ENCODE measurements around the gene DLX6. TPM values are rescaled to one million over a fixed set of nuclear protein-coding genes. Genes with fewer than 3 reads are reported as not detected.
A peak's percentile ranks its signal among the peaks of the same experiment; 100 is the strongest.

DLX6 gene
- total and polyA plus RNA-seq, 2 experiments from 2014 or later, result not detected

GRCh38 chr7:97001221-97001620 lies 4.1 kb upstream of the DLX6 start:
- H3K4me3 ChIP-seq, result peak overlapping the region; percentile 9; the same call in 1 of the 2 replicates

More at GRCh38 chr7:97001221-97001620, 4.1 kb upstream of the DLX6 start:
- peaks cover 100% of the 10 kb centered on the region for H3K27me3 ChIP-seq (ENCODE audit: insufficient read depth)
- Mint-ChIP-seq H3K36me3 (ENCODE audit: low read depth) (no peaks in the 10 kb centered on the region), H3K27ac (no peak overlapping the region), H3K4me1 (peaks cover 64% of the 10 kb centered on the region), H3K9me3 (peaks cover 4% of the 10 kb centered on the region; the same call in 2 of the 3 replicates), H3K27me3 (ENCODE audit: insufficient read depth, low read depth, poor library complexity) (peaks cover 100% of the 10 kb centered on the region), H3K4me3 (peak overlapping the region; percentile 53; the same call in 2 of the 3 replicates)
- ATAC-seq (no peak), DNase-seq (ENCODE audit: low spot score) (peak; percentile 42)
- no peaks in the 10 kb centered on the region for H3K9me2 ChIP-seq (ENCODE audit: insufficient read depth)
- no peak for TF ChIP-seq REST (IDR thresholded peaks at IDR 0.05; ENCODE audit: unreplicated experiment)
- TF ChIP-seq STAT1 (IDR thresholded peaks at IDR 0.05; ENCODE audit: unreplicated experiment), result no peak
- no peak for TF ChIP-seq JUNB (IDR thresholded peaks at IDR 0.05; ENCODE audit: unreplicated experiment)
- TF ChIP-seq POLR2AphosphoS5 (IDR thresholded peaks at IDR 0.05; ENCODE audit: low read depth), result no peak
- TF ChIP-seq CTCF (conservative IDR thresholded peaks at IDR 0.05; ENCODE audit: low read depth in 2 of 2), result no peak
- TF ChIP-seq CREB1 (CRISPR knock-in tag; IDR thresholded peaks at IDR 0.05; ENCODE audit: low read depth), result no peak
- TF ChIP-seq NANOG (IDR thresholded peaks at IDR 0.05; ENCODE audit: borderline replicate concordance), result no peak
- TF ChIP-seq ZNF462 (CRISPR knock-in tag; IDR thresholded peaks at IDR 0.05), result no peak
- no peak for TF ChIP-seq EZH2 (IDR thresholded peaks at IDR 0.05; ENCODE audit: low read depth, unreplicated experiment)
- TF ChIP-seq ZNF331 (CRISPR knock-in tag; IDR thresholded peaks at IDR 0.05; ENCODE audit: low read depth), result no peak
- no peak for TF ChIP-seq ETS1 (IDR thresholded peaks at IDR 0.05)
- TF ChIP-seq ZNF114 (CRISPR knock-in tag; IDR thresholded peaks at IDR 0.05), result no peak
- no peak for TF ChIP-seq EZH2phosphoT487 (IDR thresholded peaks at IDR 0.05; ENCODE audit: unreplicated experiment)
- peaks cover 46% of the 10 kb centered on the region for H3F3A ChIP-seq (replicated peaks; ENCODE audit: low read depth)
- no peak overlapping the region for H3K27ac ChIP-seq (ENCODE audit: low read depth)
- H3K4me2 ChIP-seq, result peak overlapping the region; percentile 58
- H4K20me1 ChIP-seq (replicated peaks; ENCODE audit: insufficient read depth), result peaks cover 36% of the 10 kb centered on the region
- no peaks in the 10 kb centered on the region for H3K79me2 ChIP-seq (replicated peaks; ENCODE audit: insufficient read depth)
- no peak overlapping the region for H2AFZ ChIP-seq
- no peaks in the 10 kb centered on the region for H3K36me3 ChIP-seq (ENCODE audit: insufficient read depth)
- peaks cover 81% of the 10 kb centered on the region for H3K4me1 ChIP-seq (ENCODE audit: insufficient read depth)

Measured in GM23338 (cell line).